Measurements from ENCODE around the gene UBA1.
A peak's percentile ranks its signal among the peaks of the same experiment; 100 is the strongest.

UBA1 gene

DNA sequence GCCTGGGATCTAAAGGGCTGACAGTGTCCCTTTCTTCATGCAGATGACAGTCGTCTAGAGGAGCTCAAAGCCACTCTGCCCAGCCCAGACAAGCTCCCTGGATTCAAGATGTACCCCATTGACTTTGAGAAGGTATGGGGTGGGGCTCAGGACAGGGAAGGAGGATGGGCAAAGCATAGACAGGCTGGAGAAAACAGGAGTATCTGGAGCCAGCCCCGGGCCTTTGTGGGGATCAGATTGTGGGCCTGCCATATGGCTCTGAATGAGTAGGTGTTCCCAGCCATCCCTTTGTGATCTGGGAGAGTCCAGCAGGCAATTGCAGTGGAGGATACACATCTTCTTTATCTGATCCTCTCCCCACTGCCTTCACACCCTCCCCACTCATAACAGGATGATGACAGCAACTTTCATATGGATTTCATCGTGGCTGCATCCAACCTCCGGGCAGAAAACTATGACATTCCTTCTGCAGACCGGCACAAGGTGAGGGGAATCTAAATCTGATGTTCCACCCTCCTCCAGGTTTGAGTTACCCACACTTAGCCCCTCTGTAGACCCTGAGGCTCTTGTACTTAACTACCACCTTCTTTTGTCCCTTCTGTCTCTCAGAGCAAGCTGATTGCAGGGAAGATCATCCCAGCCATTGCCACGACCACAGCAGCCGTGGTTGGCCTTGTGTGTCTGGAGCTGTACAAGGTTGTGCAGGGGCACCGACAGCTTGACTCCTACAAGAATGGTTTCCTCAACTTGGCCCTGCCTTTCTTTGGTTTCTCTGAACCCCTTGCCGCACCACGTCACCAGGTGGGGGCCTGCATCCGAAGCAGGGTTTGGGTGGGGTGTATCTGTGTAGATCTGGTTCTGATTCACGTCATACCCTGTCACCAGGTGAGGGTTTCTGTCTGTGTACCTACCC lies 19.0 kb downstream of the UBA1 start:
- no peak for DNase-seq (ENCODE audit: low read depth)

DNA sequence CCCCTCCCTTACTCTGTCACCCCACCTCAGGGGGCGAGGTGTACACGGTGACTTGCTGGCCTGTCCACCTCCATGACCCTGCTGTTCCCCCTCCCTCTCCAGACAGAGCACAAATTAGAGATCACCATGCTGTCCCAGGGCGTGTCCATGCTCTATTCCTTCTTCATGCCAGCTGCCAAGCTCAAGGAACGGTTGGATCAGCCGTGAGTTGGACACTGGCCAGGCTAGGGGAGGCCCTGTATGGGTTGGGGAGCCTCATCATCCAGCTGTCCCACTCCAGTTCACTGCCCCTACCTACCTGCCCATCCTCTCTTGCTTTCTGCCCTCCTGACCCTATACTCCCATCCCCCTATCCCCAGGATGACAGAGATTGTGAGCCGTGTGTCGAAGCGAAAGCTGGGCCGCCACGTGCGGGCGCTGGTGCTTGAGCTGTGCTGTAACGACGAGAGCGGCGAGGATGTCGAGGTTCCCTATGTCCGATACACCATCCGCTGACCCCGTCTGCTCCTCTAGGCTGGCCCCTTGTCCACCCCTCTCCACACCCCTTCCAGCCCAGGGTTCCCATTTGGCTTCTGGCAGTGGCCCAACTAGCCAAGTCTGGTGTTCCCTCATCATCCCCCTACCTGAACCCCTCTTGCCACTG lies 20.9 kb downstream of the UBA1 start:
- DNase-seq (ENCODE audit: low read depth): no peak

DNA sequence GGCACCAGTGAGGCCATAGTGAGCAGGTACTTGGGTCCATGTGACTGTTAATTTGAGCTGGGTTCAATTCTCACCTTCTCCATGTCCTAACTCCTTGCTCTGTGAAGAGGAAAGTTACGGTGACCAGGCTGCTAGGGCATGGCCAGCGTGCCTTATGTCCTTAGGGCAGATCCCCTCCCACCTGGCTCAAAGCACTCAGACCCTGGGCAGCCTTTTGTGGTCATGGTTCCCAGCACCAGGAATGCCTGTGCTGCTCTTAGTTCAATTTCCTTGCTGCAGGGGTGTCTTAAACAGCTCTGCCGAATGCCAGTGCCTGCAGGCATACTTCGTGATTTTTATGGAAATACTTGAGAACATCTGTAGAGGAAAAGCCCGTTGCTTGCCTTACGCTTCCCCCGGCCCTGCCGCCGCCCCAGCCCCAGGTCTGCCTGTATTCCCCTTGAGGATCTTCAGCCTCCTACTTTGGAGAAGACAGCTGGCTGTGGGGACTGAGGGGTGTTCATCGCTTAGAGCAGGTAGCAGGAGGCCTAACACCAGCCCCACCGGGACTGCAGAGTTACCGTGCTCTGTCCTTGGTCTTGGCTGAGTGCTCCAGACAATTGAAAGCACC lies 21.8 kb downstream of the UBA1 start:
- DNase-seq (ENCODE audit: low read depth): no peak

DNA sequence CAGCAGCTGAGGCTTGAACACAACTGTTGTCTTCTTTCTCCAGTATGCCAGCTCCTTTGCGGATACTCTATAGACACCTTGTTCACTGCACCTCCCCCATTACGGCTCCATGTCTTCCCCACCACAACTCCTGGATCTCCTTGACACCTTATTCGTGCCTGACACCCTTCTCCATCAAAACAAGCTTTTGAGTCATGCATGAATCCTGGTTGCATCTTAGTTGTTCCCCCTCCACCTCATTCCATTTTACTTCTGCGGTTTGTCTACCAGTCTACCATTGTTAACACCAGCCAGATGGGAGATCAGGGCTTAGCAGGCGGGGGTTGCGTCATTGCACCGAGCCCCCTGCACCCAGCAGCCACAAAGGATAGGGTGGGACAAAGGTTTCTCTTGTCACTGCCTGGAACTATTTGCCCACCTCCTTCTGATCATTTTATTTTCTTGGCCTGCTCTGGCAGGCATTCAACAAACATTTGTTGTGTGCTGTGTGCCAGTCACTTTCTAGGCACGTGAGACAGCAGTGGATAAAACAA lies 22.8 kb downstream of the UBA1 start:
- DNase-seq (ENCODE audit: low read depth): no peak

DNA sequence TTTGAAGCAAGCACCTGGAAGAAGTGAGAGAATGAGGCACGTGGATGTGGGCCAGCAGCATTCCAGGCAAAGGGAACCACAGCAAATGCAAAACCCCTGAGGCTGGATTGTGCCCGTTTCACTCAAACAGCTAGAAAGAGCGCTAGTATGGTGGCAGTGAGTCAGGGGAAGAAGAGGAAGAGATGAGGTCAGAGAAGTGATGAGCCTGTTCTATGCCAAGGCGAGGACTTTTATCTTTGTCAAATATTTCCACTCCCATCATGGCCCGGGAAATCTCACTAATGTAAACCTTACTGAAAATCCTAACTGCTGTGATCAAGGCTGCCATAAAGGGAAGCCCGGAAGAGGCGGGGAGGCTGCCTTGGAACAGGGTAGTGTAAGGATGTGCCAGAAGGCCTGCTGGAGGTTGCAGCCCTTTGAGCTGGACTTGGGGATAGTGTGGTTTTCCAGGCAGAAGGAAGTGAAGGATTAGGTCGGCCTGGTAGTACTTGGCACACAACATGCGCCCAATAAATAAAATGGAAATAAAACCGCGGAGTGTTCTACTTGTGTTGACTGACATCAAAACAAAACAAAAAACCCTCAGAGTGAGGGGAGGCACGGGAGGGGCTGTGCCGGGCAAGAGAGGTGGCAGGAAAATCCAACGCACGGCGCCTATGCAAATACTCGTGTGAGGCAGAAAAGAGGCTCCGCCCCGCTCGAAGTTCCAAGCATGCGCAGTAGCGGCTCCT lies 23.7 kb downstream of the UBA1 start:
- DNase-seq (ENCODE audit: low read depth): no peak

DNA sequence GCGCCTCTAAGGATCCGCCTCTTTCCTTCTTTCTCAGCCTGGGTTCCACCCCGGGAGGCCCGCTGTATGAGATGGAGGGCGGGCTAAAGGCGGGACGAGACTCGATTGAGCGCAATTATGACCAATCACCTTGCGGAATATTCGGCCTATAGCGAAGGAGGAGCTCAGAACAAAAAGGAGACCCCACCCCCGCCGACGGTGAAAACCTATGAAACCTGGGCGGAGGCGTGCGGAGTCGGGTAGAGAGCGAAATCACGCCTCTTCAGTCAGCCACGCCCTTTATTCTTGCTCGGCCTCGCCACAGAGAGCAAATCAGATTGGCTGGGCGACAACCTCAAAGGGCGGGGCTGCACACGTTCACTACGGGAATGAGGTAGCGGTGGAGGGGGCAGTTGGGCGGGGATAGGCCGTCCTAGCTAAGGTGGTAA lies 24.2 kb downstream of the UBA1 start:
- DNase-seq (ENCODE audit: low read depth): peak; percentile 82

DNA sequence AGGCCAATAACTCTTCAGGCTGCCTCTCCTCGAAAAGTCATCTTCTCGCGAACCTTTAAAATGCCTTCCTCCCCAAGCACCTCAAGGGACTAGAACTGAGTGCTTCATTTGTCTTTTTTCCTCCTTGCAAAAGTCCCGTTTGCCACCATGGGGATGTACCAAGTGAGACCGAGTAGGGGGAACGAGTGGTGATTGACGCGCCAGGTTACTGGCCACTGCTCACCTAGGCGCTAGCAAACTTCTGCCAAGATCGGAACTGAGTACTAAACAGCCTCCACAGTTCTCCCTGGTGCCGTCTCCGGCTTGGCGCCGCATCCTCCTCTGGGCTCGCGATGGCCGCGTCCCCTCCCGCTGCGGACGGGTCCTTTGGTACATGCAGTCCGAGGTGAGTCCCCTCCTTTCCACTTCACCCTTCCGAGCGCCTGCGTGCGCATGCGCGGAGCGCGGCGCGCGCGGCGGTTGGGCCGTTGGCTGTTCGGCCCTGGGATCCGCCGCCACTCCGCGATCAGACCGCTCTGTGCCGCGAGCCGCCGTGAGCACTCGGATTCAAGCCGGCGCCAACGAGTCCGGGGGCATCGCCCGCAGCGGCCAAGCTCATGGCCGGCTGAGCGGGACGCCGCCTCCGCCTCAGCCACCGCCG lies 24.8 kb downstream of the UBA1 start, which contains the start of gene CDK16:
TSS of gene CDK16 (plus strand) at position 402 of the 640 bp plus-strand sequence. CDS start 4,877 bp downstream, outside the sequence.
- DNase-seq (ENCODE audit: low read depth): peak; percentile 26

DNA sequence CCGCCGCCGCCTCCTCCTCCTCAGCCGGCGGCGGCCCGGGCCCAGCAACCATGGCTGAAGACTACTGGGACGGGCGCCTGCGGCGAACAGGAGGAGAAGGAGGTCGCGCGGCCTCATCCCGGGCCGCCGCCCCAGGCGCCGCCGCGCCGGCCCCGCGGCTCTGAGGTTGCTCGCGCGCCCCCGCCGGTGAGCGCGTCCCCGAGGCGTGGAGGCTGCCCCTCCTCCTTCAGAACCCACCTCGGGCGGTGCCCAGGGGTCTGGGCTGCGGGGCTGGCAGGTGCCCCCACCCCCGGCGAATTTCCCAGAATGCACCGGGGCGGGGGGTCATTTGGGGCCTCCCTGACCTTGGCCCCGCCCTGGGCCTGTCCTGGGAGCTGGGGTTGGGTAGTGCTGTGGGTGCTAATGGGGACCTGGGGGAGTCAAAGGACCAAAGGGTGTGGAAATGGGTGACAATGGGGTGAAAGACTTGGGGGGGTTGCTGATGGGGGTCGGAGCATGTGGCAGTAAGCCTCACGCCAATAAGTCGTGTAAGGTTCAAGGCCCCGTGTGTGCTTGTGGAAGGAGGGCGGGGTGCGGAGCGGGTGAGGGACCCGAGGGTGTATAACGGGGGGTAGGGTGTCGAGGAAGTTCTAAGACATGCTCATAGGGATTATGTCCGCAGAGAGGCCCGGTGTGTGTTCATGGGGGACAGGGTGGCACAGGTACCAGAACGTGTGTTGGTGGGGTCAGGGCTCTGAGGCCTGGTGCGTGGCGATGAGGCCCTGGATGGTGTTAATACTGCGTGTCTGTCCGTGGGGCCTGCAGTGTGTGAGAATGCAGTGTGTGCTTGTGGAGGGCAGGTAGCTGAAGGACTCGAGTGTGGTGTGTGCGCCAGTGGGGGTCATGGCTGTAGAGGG lies 25.5 kb downstream of the UBA1 start:
- no peak for DNase-seq (ENCODE audit: low read depth)

DNA sequence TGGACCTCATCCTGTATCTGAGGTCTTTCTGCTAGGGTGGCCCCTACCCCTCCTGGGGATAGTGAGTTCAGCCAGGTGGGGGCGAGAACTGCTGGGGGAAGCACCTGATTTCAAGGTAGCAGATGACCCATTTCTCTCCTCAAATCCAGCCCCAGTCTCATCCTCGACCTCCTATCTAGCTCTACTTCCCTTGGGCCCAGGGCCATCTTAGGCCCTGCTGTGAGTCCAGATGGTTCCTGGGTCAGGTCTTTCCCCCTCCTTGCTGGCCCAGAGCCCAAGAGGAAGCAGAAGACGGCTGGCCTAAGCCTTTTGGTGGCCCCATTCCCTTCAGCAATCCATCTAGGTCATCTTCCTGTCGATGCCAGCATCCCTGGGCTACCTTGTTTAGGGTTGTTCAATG lies 28.1 kb downstream of the UBA1 start:
- no peak for DNase-seq (ENCODE audit: low read depth)

DNA sequence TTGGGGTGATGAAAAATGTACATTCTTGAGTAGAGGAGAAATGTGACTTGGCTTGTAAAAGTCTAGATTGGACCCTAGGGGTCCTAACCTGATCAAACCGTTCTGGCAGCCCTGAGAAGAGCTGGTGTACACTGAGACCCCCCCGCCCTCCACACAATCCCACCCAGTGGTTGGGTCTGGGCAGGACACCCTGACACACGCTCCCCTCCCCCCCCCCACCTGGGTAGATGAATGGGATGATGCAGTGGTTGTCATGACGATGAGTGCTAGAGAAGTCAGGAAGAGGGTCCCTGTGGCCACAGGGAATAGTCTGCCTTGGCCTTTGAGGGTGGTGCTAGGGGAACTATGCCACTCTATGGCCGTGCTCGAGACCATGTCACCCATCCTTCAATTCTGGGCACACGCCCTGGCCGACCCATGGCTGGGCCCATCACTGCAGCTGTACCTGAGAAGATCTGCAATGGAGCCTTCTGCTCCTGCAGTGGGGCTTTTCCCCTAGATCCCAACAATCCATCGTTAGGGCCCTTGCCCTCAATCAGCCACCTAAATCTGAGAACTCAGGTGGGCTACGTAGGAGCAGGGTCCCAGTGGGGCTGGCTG lies 29.2 kb downstream of the UBA1 start:
- DNase-seq (ENCODE audit: low read depth): no peak

DNA sequence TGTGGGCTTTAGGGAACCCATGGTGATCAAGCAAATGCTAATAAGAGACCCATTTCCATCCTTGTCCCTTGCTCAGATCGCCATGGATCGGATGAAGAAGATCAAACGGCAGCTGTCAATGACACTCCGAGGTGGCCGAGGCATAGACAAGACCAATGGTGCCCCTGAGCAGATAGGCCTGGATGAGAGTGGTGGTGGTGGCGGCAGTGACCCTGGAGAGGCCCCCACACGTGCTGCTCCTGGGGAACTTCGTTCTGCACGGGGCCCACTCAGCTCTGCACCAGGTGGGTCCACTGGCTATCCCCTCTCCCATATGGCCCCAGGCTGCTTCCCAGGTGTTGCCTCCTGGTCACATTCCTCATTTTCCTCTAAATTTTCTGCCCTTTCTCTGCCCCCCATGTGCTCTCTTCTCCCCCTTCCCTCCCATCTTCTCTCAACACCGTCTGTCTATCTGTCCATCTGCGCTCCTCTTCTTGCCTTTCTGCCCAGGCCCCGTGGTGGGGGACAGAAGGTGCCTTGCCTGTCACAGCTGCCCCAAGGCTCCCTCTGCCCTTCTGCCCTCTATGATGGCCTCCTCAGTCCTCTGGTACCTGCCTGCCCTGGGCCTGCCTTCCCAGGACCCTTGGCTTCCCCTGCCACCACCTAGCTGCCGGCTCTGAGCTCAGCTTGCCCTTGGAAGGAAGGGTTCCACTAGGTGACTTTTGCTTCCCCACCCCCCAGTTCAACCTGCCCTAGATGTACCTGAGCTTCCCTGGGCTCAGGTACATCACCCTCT lies 30.0 kb downstream of the UBA1 start:
- DNase-seq (ENCODE audit: low read depth): no peak

DNA sequence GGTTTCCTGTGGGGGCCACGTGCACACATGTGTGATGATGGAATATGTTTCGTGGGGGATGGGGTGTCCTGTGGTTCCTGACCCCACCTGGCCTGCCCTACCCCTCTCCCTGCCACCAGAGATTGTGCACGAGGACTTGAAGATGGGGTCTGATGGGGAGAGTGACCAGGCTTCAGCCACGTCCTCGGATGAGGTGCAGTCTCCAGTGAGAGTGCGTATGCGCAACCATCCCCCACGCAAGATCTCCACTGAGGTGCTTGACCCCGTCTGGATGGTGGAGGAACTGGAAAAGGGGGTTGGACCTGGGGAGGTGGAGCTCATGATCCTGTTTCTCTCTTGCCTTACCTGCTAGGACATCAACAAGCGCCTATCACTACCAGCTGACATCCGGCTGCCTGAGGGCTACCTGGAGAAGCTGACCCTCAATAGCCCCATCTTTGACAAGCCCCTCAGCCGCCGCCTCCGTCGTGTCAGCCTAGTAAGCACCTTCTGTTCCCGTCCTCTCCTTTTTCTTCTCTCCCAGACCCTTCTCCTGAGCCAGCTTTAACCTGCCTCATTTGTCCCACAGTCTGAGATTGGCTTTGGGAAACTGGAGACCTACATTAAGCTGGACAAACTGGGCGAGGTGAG lies 30.8 kb downstream of the UBA1 start:
- DNase-seq (ENCODE audit: low read depth): no peak

DNA sequence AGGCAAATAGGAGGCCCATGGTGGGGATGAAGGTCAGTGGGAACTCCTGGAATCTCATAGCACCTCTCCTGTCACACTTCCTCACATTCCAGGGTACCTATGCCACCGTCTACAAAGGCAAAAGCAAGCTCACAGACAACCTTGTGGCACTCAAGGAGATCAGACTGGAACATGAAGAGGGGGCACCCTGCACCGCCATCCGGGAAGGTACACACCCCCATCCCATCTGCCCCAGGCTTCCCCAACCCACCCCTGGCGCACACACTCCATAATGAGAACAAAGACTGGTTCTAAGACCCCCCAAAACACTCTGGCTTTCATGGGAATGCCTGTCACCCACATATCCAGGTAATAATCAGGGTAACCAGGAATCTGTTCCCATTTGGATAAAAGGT lies 31.3 kb downstream of the UBA1 start:
- DNase-seq (ENCODE audit: low read depth): no peak

DNA sequence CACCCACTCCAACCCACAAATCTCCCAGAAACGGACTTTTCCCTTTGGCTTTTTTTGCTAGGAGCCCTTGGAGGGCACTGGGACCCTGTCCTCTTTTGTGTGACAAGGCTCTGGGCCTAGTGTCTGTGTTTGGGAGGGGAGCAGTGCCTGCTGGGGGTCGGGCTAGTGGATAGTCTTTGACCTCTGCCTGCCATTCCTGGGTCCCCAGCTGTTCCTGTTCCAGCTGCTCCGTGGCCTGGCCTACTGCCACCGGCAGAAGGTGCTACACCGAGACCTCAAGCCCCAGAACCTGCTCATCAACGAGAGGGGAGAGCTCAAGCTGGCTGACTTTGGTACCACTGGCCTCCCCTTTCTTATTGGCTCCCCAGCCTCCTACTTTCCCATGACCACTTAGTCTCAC lies 32.4 kb downstream of the UBA1 start:
- DNase-seq (ENCODE audit: low read depth): no peak

DNA sequence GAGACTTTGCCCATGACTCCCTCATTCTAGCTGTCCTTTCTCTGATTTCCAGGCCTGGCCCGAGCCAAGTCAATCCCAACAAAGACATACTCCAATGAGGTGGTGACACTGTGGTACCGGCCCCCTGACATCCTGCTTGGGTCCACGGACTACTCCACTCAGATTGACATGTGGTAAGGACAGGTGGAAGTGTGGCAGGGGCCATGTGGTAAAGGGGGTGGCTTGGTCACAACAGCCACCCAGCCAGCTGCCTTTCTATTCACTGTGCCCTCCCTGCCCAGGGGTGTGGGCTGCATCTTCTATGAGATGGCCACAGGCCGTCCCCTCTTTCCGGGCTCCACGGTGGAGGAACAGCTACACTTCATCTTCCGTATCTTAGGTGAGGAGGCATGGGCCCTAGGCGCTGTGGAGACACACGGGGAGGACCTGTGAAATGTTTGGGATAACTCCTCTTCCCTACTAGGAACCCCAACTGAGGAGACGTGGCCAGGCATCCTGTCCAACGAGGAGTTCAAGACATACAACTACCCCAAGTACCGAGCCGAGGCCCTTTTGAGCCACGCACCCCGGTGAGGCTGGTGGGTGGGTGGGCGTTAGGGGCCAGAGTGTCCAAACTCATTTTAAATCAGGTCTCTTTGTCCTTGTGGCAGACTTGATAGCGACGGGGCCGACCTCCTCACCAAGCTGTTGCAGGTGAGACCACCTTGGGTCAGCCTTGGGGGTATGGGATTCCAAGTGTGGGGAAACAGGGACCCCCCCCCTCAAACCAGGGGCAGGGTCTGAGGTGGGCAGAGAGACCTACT lies 33.1 kb downstream of the UBA1 start:
- no peak for DNase-seq (ENCODE audit: low read depth)

DNA sequence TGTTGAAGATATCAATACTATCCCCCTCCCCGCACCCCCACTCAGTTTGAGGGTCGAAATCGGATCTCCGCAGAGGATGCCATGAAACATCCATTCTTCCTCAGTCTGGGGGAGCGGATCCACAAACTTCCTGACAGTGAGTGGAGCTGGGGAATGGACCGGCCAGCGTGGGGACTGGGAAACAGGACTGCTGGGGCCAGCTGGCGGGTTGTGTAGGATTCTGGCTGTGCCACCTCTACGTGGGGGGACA lies 33.6 kb downstream of the UBA1 start:
- DNase-seq (ENCODE audit: low read depth): no peak

DNA sequence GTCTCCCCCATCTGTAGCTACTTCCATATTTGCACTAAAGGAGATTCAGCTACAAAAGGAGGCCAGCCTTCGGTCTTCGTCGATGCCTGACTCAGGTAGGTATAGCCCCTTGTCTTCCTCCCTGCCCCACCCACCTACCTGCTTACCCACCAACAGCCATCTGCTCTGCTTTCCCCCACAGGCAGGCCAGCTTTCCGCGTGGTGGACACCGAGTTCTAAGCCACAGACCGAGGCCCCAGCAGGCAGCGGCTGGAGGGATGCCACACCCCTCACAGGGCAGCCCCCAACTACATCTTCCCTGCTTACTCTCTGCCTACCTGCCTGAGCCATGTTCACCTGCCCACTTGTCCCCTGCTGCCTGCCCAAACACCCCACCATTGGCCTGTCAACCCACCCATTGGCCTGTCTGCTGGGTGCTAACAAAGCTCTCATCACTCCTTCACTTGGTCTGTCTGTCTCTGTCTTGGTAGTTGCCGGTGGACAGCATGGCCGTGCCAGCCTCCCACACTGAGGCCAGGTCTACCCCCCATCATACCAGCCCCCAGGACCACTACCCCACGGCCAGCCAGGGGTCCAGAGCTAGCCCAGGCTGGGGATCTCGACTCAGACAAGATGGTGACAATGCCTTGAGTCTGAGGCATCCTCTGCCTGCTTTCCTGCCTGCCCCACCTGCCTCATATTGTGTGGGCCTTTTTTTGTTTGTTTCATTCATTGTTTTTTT lies 35.1 kb downstream of the UBA1 start:
- no peak for DNase-seq (ENCODE audit: low read depth)

DNA sequence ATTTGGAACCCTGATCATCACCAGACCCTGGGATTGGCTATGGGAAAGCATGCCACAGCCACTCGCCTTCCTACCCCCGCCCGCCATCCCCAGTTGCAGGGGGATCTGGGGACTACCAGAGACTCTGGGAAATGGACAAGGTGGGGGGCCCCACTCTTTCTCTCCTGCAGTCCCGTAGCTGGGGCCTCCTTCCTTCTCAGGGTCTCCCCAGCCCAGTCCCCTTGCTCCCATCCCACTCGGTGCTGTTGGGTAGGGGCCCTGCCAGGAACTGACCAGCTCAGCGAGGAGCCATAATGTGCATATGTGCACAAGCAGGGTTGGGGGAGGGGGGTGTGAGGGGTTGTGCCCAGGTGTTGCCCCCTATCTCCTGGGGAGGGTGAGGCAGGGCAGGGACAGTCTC lies 35.8 kb downstream of the UBA1 start:
- no peak for DNase-seq (ENCODE audit: low read depth)

All from stimulated activated CD8-positive, alpha-beta memory T cell treated with anti-CD3 and anti-CD28 coated beads, Interleukin-7, amount 100 ng/mL, for 24 hours (primary cell).